SKM-1 (cell line): ENCODE results near the gene PCDHA10.

Experiments
- DNase-seq: peaks from one replicate; lab custom pipeline; 2025; ENCODE audit not compliant: unreplicated experiment; lab: John Stamatoyannopoulos, UW

The PCDHA10 gene

GRCh38 chr5:140881889-140882590, 26.3 kb downstream of the PCDHA10 start, which contains the start of gene PCDHA13:
PCDHA13 (plus strand) TSS chr5:140882124; CDS start chr5:140882269, 145 bp downstream.
- DNase-seq, result no peak

- DNase-seq, result no peak
These were observed 26.8 kb downstream of the PCDHA10 start for GRCh38 chr5:140882591-140882899.

- DNase-seq, result no peak
These were observed 27.7 kb downstream of the PCDHA10 start for GRCh38 chr5:140883373-140883772.

- DNase-seq, result no peak
These were observed 28.4 kb downstream of the PCDHA10 start for GRCh38 chr5:140883927-140884697.

GRCh38 chr5:140916325-140916724, 60.6 kb downstream of the PCDHA10 start:
- no peak for DNase-seq
